WTC11 (cell line): ENCODE data around the gene NKD1. TPM values are rescaled to one million over a fixed set of nuclear protein-coding genes. Genes with fewer than 3 reads are reported as not detected.

ENCODE experiments used
- ATAC-seq: fragments of 200-7000 bp; cut with Tn5 transposase; 2 replicates; pipeline ENCODE4 v1.10.0; 2021; ENCODE audit warnings: mild to moderate bottlenecking, moderate library complexity
- CTCF ChIA-PET: fragments of 300-600 bp; sonication (Branson Sonifier 250); formaldehyde crosslinking; loops from one replicate; lab custom pipeline; 2021; ENCODE audit warnings: antibody characterized with exemption; lab: Charles Lee
- POLR2A ChIA-PET: fragments of 350-600 bp; sonication (Branson Sonifier 250); formaldehyde crosslinking; loops from one replicate; lab custom pipeline; 2021; ENCODE audit warnings: antibody characterized with exemption; lab: Charles Lee
- DNase-seq: peaks from one replicate; pipeline ENCODE4 v3.0.0; 2021; ENCODE audit warnings: low spot score
- H3K27ac Mint-ChIP-seq: 2 replicates; pipeline ENCODE4 v1.8.0; 2021; ENCODE audit warnings: mixed read lengths
- H3K27me3 Mint-ChIP-seq: 2 replicates; pipeline ENCODE4 v1.8.0; 2021; ENCODE audit warnings: low read depth, mild to moderate bottlenecking, moderate library complexity, mixed read lengths
- H3K36me3 Mint-ChIP-seq: 2 replicates; pipeline ENCODE4 v1.8.0; 2021; ENCODE audit warnings: mixed read lengths
- H3K4me1 Mint-ChIP-seq: 2 replicates; pipeline ENCODE4 v1.8.0; 2022; ENCODE audit warnings: mixed read lengths
- H3K4me3 Mint-ChIP-seq: 2 replicates; pipeline ENCODE4 v1.8.0; 2021; ENCODE audit warnings: mild to moderate bottlenecking, moderate library complexity, mixed read lengths
- H3K9me3 Mint-ChIP-seq: 2 replicates; pipeline ENCODE4 v1.8.0; 2021; ENCODE audit warnings: mixed read lengths
- ATF2 ChIP-seq: sonication (generic); formaldehyde crosslinking; IDR thresholded peaks from 2 replicates; pipeline ENCODE4 v1.8.1; 2022; ENCODE audit warnings: low read depth, missing genetic modification reagents, borderline replicate concordance
- ELF4 ChIP-seq: sonication (generic); formaldehyde crosslinking; IDR thresholded peaks from 2 replicates; pipeline ENCODE4 v1.8.1; 2022; ENCODE audit warnings: low read depth, mild to moderate bottlenecking, moderate library complexity, missing genetic modification reagents
- FOXJ3 ChIP-seq: sonication (generic); formaldehyde crosslinking; IDR thresholded peaks from 2 replicates; pipeline ENCODE4 v1.9.0; 2021; ENCODE audit warnings: missing genetic modification reagents, mild to moderate bottlenecking, borderline replicate concordance
- GRHL2 ChIP-seq: fragments of 250-450 bp; sonication (Bioruptor Pico); IDR thresholded peaks from 2 replicates; pipeline ENCODE4 v1.8.0; 2022; ENCODE audit warnings: mild to moderate bottlenecking, moderate library complexity; ENCODE audit not compliant: insufficient replicate concordance, severe bottlenecking
- GTF2I ChIP-seq: fragments of 250-450 bp; sonication (Bioruptor Pico); conservative IDR thresholded peaks from 2 replicates; pipeline ENCODE4 v1.4.0; 2021; ENCODE audit warnings: mild to moderate bottlenecking
- HMGXB4 ChIP-seq: sonication (generic); formaldehyde crosslinking; IDR thresholded peaks from 2 replicates; pipeline ENCODE4 v1.8.1; 2023; ENCODE audit warnings: mild to moderate bottlenecking, moderate library complexity, missing genetic modification reagents
- IRF2 ChIP-seq: sonication (generic); formaldehyde crosslinking; IDR thresholded peaks from 2 replicates; pipeline ENCODE4 v1.8.0; 2022; ENCODE audit warnings: low read depth, missing genetic modification reagents, borderline replicate concordance
- MLX ChIP-seq: sonication (generic); formaldehyde crosslinking; IDR thresholded peaks from 2 replicates; pipeline ENCODE4 v1.8.1; 2023; ENCODE audit warnings: mild to moderate bottlenecking, missing genetic modification reagents, moderate library complexity
- MXD4 ChIP-seq: fragments of 250-450 bp; sonication (Bioruptor Pico); IDR thresholded peaks from 2 replicates; pipeline ENCODE4 v1.8.0; 2021; ENCODE audit warnings: mild to moderate bottlenecking, moderate library complexity, borderline replicate concordance
- NFYB ChIP-seq: sonication (generic); formaldehyde crosslinking; conservative IDR thresholded peaks from 2 replicates; pipeline ENCODE4 v1.8.0; 2022; ENCODE audit warnings: low read depth, missing genetic modification reagents
- OVOL2 ChIP-seq: fragments of 250-450 bp; sonication (Bioruptor Pico); IDR thresholded peaks from 2 replicates; pipeline ENCODE4 v1.9.0; 2021; ENCODE audit warnings: mild to moderate bottlenecking, borderline replicate concordance
- RELA ChIP-seq: sonication (generic); formaldehyde crosslinking; IDR thresholded peaks from 2 replicates; pipeline ENCODE4 v1.8.1; 2022; ENCODE audit warnings: missing genetic modification reagents, mild to moderate bottlenecking, borderline replicate concordance
- TCF7 ChIP-seq: sonication (generic); formaldehyde crosslinking; IDR thresholded peaks from 2 replicates; pipeline ENCODE4 v1.8.0; 2022; ENCODE audit warnings: mild to moderate bottlenecking, low read depth, missing genetic modification reagents, moderate library complexity
- ZBTB21 ChIP-seq: sonication (generic); formaldehyde crosslinking; IDR thresholded peaks from 2 replicates; pipeline ENCODE4 v1.8.1; 2023; ENCODE audit warnings: mild to moderate bottlenecking, missing genetic modification reagents, borderline replicate concordance
- ZMAT4 ChIP-seq: fragments of 250-450 bp; sonication (Bioruptor Pico); IDR thresholded peaks from 2 replicates; pipeline ENCODE4 v1.9.0; 2021; ENCODE audit warnings: mild to moderate bottlenecking
- ZNF121 ChIP-seq: sonication (generic); formaldehyde crosslinking; IDR thresholded peaks from 2 replicates; pipeline ENCODE4 v1.8.0; 2023; ENCODE audit warnings: missing genetic modification reagents
- ZNF138 ChIP-seq: sonication (generic); formaldehyde crosslinking; conservative IDR thresholded peaks from 2 replicates; pipeline ENCODE4 v1.8.1; 2022; ENCODE audit warnings: mild to moderate bottlenecking, moderate library complexity, missing genetic modification reagents
- total RNA-seq: library from RNA; stranded (reverse); gene quantifications from 3 replicates; pipeline ENCODE4 v1.2.3, GENCODE V29; 2021

NKD1 gene
- total RNA-seq, 1 experiment from 2014 or later: 6.0 TPM

GRCh38 chr16:50602126-50602525, 53.9 kb downstream of the NKD1 start:
- H3K27ac Mint-ChIP-seq: no peak overlapping the region
- TF ChIP-seq GRHL2 (CRISPR knock-in tag) (no peak), OVOL2 (no peak), HMGXB4 (CRISPR knock-in tag) (no peak)
- ChIA-PET POLR2A (no interaction called here), CTCF (interaction anchor here (1.0 to 3.2 kb wide), 2 partner anchors 9 to 63 kb away, joined by 4 to 17 read pairs; no protein-coding TSS in a partner anchor)
- H3K4me3 Mint-ChIP-seq: no peak overlapping the region
- no peaks in the 10 kb centered on the region for H3K9me3 Mint-ChIP-seq
- H3K36me3 Mint-ChIP-seq: no peaks in the 10 kb centered on the region
- no peak for DNase-seq
- peaks cover 9% of the 10 kb centered on the region for H3K4me1 Mint-ChIP-seq
- ATAC-seq: no peak
- H3K27me3 Mint-ChIP-seq: no peaks in the 10 kb centered on the region

- DNase-seq (no peak), ATAC-seq (no peak)
- no peaks in the 10 kb centered on the region for H3K9me3 Mint-ChIP-seq
- H3K4me1 Mint-ChIP-seq: peaks cover 10% of the 10 kb centered on the region
- ChIA-PET POLR2A (interaction anchor here (1.2 kb wide), 1 partner anchor 9 kb away, joined by 3 read pairs; no protein-coding TSS in a partner anchor), CTCF (interaction anchor here (0.9 to 3.2 kb wide), 2 partner anchors 9 to 63 kb away, joined by 3 to 17 read pairs; no protein-coding TSS in a partner anchor)
- no peaks in the 10 kb centered on the region for H3K36me3 Mint-ChIP-seq
- no peaks in the 10 kb centered on the region for H3K27me3 Mint-ChIP-seq
- H3K27ac Mint-ChIP-seq: peak overlapping the region; percentile 67
- no peak overlapping the region for H3K4me3 Mint-ChIP-seq
- TF ChIP-seq MXD4 (CRISPR knock-in tag): no peak
- TF ChIP-seq IRF2 (CRISPR knock-in tag): no peak
- no peak for TF ChIP-seq ZBTB21 (CRISPR knock-in tag)
- TF ChIP-seq NFYB (CRISPR knock-in tag): no peak
- no peak for TF ChIP-seq GRHL2 (CRISPR knock-in tag)
- TF ChIP-seq ATF2 (CRISPR knock-in tag): no peak
- TF ChIP-seq RELA (CRISPR knock-in tag): no peak
- no peak for TF ChIP-seq ELF4
- TF ChIP-seq FOXJ3: no peak
Measured at GRCh38 chr16:50602531-50603205, 54.5 kb downstream of the NKD1 start.

- POLR2A ChIA-PET: interaction anchor here (1.2 kb wide), 1 partner anchor 10 kb away, joined by 3 read pairs; no protein-coding TSS in a partner anchor
- Mint-ChIP-seq H3K4me3 (no peak overlapping the region), H3K27me3 (no peaks in the 10 kb centered on the region), H3K27ac (peak overlapping the region; percentile 67), H3K36me3 (no peaks in the 10 kb centered on the region), H3K4me1 (peaks cover 10% of the 10 kb centered on the region), H3K9me3 (no peaks in the 10 kb centered on the region)
- ATAC-seq: peak; percentile 44
- CTCF ChIA-PET: interaction anchor here (0.9 to 3.2 kb wide), 3 partner anchors 10 to 62 kb away, joined by 3 to 17 read pairs (median 3); no protein-coding TSS in a partner anchor
- TF ChIP-seq MXD4 (CRISPR knock-in tag) (no peak), GTF2I (CRISPR knock-in tag) (no peak), ZMAT4 (CRISPR knock-in tag) (no peak), TCF7 (CRISPR knock-in tag) (no peak), MLX (CRISPR knock-in tag) (no peak), ZNF121 (CRISPR knock-in tag) (no peak), ZBTB21 (CRISPR knock-in tag) (no peak), ZNF138 (no peak)
- no peak for DNase-seq
Measured at GRCh38 chr16:50603206-50604064, 55.2 kb downstream of the NKD1 start.
